Keratinocyte (primary cell): ENCODE results near the gene GZMB. TPM values are rescaled to one million over a fixed set of nuclear protein-coding genes. Genes with fewer than 3 reads are reported as not detected.

ENCODE experiments used
- DNase-seq: peaks from one replicate; pipeline ENCODE4 v3.0.0-alpha.2; 2011; ENCODE audit warnings: low read depth, missing footprints, low spot score
- FAIRE-seq: peaks from 2 replicates; lab custom pipeline; 2011; peaks lifted over from hg19 to GRCh38; lab: Jason Lieb, UNC
- H2AFZ ChIP-seq: 2 replicates; pipeline ENCODE4 v1.6.0; 2012; ENCODE audit warnings: low read length, control low read depth, inconsistent platforms; ENCODE audit not compliant: control insufficient read depth
- H3K27ac ChIP-seq: 2 replicates; pipeline ENCODE4 v1.5.1; 2011; ENCODE audit warnings: low read length; ENCODE audit not compliant: control insufficient read depth, insufficient read depth
- H3K27me3 ChIP-seq: 3 replicates; pipeline ENCODE4 v1.6.0; 2011; ENCODE audit warnings: low read length; ENCODE audit not compliant: control insufficient read depth, insufficient read depth; ENCODE audit errors: extremely low read depth
- H3K36me3 ChIP-seq, 2 experiments: 2 replicates in 1 of 2; 3 replicates in 1 of 2; pipeline ENCODE4 v1.5.1; 2011; ENCODE audit warnings: low read length in 2 of 2, mild to moderate bottlenecking in 1 of 2; ENCODE audit not compliant: control insufficient read depth in 2 of 2, insufficient read depth in 2 of 2; ENCODE audit errors: extremely low read depth in 1 of 2
- H3K4me1 ChIP-seq: 3 replicates; pipeline ENCODE4 v1.5.1; 2011; ENCODE audit warnings: low read length; ENCODE audit not compliant: control insufficient read depth, insufficient read depth; ENCODE audit errors: extremely low read depth
- H3K4me2 ChIP-seq: 3 replicates; pipeline ENCODE4 v1.6.0; 2011; ENCODE audit warnings: low read depth, low read length; ENCODE audit not compliant: control insufficient read depth, insufficient read depth; ENCODE audit errors: extremely low read depth
- H3K4me3 ChIP-seq, 3 experiments: fragments of 200-600 bp in 1 of 3; sonication (generic) in 1 of 3; 2 replicates in 2 of 3; 3 replicates in 1 of 3; pipeline ENCODE4 v1.5.1; 2011 to 2016; ENCODE audit warnings: low read length in 3 of 3, mild to moderate bottlenecking in 3 of 3, control low read depth in 2 of 3, inconsistent platforms in 1 of 3, low read depth in 1 of 3, mixed read lengths in 1 of 3, mixed run types in 1 of 3, moderate library complexity in 1 of 3; ENCODE audit not compliant: control insufficient read depth in 2 of 3, insufficient read depth in 2 of 3; ENCODE audit errors: extremely low read depth in 1 of 3
- H3K79me2 ChIP-seq: 2 replicates; pipeline ENCODE4 v1.6.0; 2012; ENCODE audit warnings: low read length; ENCODE audit not compliant: control insufficient read depth, insufficient read depth
- H3K9ac ChIP-seq: 3 replicates; pipeline ENCODE4 v1.6.0; 2011; ENCODE audit warnings: low read length; ENCODE audit not compliant: control insufficient read depth, insufficient read depth; ENCODE audit errors: extremely low read depth
- H3K9me1 ChIP-seq: 3 replicates; pipeline ENCODE4 v1.6.0; 2011; ENCODE audit warnings: low read length; ENCODE audit not compliant: control insufficient read depth, insufficient read depth; ENCODE audit errors: extremely low read depth
- H3K9me3 ChIP-seq: 2 replicates; pipeline ENCODE4 v1.5.1; 2012; ENCODE audit warnings: low read depth, low read length; ENCODE audit not compliant: control insufficient read depth
- H4K20me1 ChIP-seq: 3 replicates; pipeline ENCODE4 v1.6.0; 2011; ENCODE audit warnings: low read length; ENCODE audit not compliant: control insufficient read depth, insufficient read depth; ENCODE audit errors: extremely low read depth
- EZH2 ChIP-seq: IDR thresholded peaks from one replicate; pipeline ENCODE4 v1.6.1; 2012; ENCODE audit warnings: inconsistent platforms, mild to moderate bottlenecking, low read length, moderate library complexity
- dilution Hi-C: fragments of 300-500 bp; cut with MboI; formaldehyde crosslinking; loops from one replicate; pipeline ENCODE4 v1.7.0; 2020; ENCODE audit warnings: low sequenced_read_pairs; ENCODE audit not compliant: extremely low pct_ligation_motif_present
- polyA plus RNA-seq, 5 experiments: library from polyadenylated mRNA; depleted of rRNA in 3 of 5; stranded (reverse) in 3 of 5; stranded (forward) in 1 of 5; unstranded in 1 of 5; fragments of >200 nt; gene quantifications; 1 replicate in 1 of 5; 2 replicates in 3 of 5; 3 replicates in 1 of 5; pipeline versions ENCODE4 v1.2.1 to v1.2.3, GENCODE V29; 2011 to 2012; ENCODE audit warnings: missing spikeins in 2 of 5, low read depth in 1 of 5, low replicate concordance in 1 of 5
- TF ChIP-seq, protein P1 (sequence below), 3 experiments: IDR thresholded peaks in 1 of 3; conservative IDR thresholded peaks in 1 of 3; optimal IDR thresholded peaks in 1 of 3; 2 replicates in 2 of 3; 3 replicates in 1 of 3; pipeline versions ENCODE3 to v1.5.1; 2011; ENCODE audit warnings: low read length in 3 of 3, mild to moderate bottlenecking in 3 of 3, moderate library complexity in 2 of 3, control low read depth in 1 of 3, inconsistent platforms in 1 of 3; ENCODE audit not compliant: insufficient read depth in 2 of 3; ENCODE audit errors: extremely low read depth in 1 of 3

Gene GZMB
- polyA plus RNA-seq, 1 donor (not counting 4 experiments of a cell fraction or from before 2014, with no cell fraction given) = 0.08 TPM

DNA sequence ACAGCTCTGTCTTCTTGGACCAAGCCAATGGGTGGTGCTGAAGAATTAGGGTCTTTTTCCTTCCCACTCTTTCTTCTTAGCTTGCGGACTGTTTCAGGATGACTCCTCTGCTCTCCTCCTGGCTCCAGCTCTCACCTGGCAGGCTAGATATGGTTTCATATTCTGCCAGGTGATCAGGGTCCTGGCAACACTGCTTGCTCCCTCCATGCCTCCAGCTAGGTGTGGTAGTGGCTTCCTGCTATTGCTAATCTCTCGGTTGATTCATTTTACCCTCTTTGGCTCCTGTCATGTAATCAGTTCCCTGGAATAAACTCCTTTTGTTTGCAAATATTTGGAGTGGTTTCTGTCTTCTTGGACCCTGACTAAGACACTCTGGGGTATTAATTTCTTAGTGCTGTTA is 20.2 kb downstream of the GZMB start:
- Histone ChIP-seq H3K27me3 (no peaks in the 10 kb centered on the region), H3K36me3 (no peaks in the 10 kb centered on the region), H4K20me1 (no peaks in the 10 kb centered on the region), H3K4me1 (peaks cover 20% of the 10 kb centered on the region), H2AFZ (peak overlapping the region; percentile 54), H3K9ac (peak overlapping the region; percentile 1), H3K4me2 (peak overlapping the region; percentile 49), H3K79me2 (no peaks in the 10 kb centered on the region), H3K9me3 (no peaks in the 10 kb centered on the region), H3K4me3 (no peak overlapping the region), H3K9me1 (no peaks in the 10 kb centered on the region), H3K27ac (peak overlapping the region; percentile 45)
- dilution Hi-C loops = no loop called here
- FAIRE-seq (no peak), DNase-seq (no peak)
- TF ChIP-seq, protein P1, sequence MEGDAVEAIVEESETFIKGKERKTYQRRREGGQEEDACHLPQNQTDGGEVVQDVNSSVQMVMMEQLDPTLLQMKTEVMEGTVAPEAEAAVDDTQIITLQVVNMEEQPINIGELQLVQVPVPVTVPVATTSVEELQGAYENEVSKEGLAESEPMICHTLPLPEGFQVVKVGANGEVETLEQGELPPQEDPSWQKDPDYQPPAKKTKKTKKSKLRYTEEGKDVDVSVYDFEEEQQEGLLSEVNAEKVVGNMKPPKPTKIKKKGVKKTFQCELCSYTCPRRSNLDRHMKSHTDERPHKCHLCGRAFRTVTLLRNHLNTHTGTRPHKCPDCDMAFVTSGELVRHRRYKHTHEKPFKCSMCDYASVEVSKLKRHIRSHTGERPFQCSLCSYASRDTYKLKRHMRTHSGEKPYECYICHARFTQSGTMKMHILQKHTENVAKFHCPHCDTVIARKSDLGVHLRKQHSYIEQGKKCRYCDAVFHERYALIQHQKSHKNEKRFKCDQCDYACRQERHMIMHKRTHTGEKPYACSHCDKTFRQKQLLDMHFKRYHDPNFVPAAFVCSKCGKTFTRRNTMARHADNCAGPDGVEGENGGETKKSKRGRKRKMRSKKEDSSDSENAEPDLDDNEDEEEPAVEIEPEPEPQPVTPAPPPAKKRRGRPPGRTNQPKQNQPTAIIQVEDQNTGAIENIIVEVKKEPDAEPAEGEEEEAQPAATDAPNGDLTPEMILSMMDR (optimal IDR thresholded peaks at IDR 0.05 in 1 of 3, IDR thresholded peaks at IDR 0.05 in 1 of 3, conservative IDR thresholded peaks at IDR 0.05 in 1 of 3; ENCODE audit: extremely low read depth in 1 of 3, insufficient read depth in 2 of 3, low read length in 3 of 3) = no peak
- TF ChIP-seq EZH2 = no peak

- no peaks in the 10 kb centered on the region for H4K20me1 ChIP-seq
- peak; percentile 21 for DNase-seq
Observed at GRCh38 chr14:24613241-24613640, 20.7 kb downstream of the GZMB start.

More at GRCh38 chr14:24613241-24613640, 20.7 kb downstream of the GZMB start:
- peak overlapping the region; percentile 1 for H3K9ac ChIP-seq
- H3K9me1 ChIP-seq = no peaks in the 10 kb centered on the region
- H3K79me2 ChIP-seq = no peaks in the 10 kb centered on the region
- FAIRE-seq = peak; percentile 91
- H2AFZ ChIP-seq = peak overlapping the region; percentile 54
- no peaks in the 10 kb centered on the region for H3K36me3 ChIP-seq
- peak overlapping the region; percentile 49 for H3K4me2 ChIP-seq
- no peak for TF ChIP-seq EZH2
- TF ChIP-seq, protein P1 (optimal IDR thresholded peaks at IDR 0.05 in 1 of 3, IDR thresholded peaks at IDR 0.05 in 1 of 3, conservative IDR thresholded peaks at IDR 0.05 in 1 of 3; ENCODE audit: extremely low read depth in 1 of 3, insufficient read depth in 2 of 3, low read length in 3 of 3) = no peak
- no peak overlapping the region for H3K4me3 ChIP-seq
- dilution Hi-C loops = no loop called here
- no peaks in the 10 kb centered on the region for H3K9me3 ChIP-seq
- H3K4me1 ChIP-seq = peaks cover 20% of the 10 kb centered on the region
- peak overlapping the region; percentile 45 for H3K27ac ChIP-seq
- no peaks in the 10 kb centered on the region for H3K27me3 ChIP-seq
